MM.1S (cell line): ENCODE measurements around the gene ENPP3.

Experiments
- DNase-seq: peaks from one replicate; pipeline ENCODE4 v3.0.0-alpha.2; 2015
- H2AFZ ChIP-seq: fragments of 300-600 bp; sonication (generic); 2 replicates; pipeline ENCODE4 v1.6.0; 2016; ENCODE audit warnings: antibody characterized with exemption, low read length
- H3F3A ChIP-seq: fragments of 300-600 bp; sonication (generic); 2 replicates; pipeline ENCODE4 v1.6.1; 2016; ENCODE audit warnings: mild to moderate bottlenecking, antibody characterized with exemption, low read length, moderate library complexity, mixed read lengths; ENCODE audit not compliant: insufficient read depth
- H3K27ac ChIP-seq: fragments of 300-600 bp; sonication (generic); 2 replicates; pipeline ENCODE4 v1.5.1; 2016; ENCODE audit warnings: mild to moderate bottlenecking, low read length
- H3K27me3 ChIP-seq: fragments of 300-600 bp; sonication (generic); replicated peaks from 2 replicates; pipeline ENCODE4 v1.6.0; 2016; ENCODE audit warnings: low read length; ENCODE audit not compliant: insufficient read depth
- H3K36me3 ChIP-seq: fragments of 300-600 bp; sonication (generic); replicated peaks from 2 replicates; pipeline ENCODE4 v1.6.1; 2016; ENCODE audit warnings: mild to moderate bottlenecking, low read length, mixed read lengths; ENCODE audit not compliant: insufficient read depth
- H3K4me1 ChIP-seq: fragments of 300-600 bp; sonication (generic); 2 replicates; pipeline ENCODE4 v1.6.1; 2016; ENCODE audit warnings: low read length, mixed read lengths
- H3K4me2 ChIP-seq: fragments of 300-600 bp; sonication (generic); 2 replicates; pipeline ENCODE4 v1.6.0; 2016; ENCODE audit warnings: low read depth, low read length
- H3K4me3 ChIP-seq: fragments of 300-600 bp; sonication (generic); 2 replicates; pipeline ENCODE4 v1.5.1; 2016; ENCODE audit warnings: low read length, mixed read lengths
- H3K79me2 ChIP-seq: fragments of 300-600 bp; sonication (generic); 2 replicates; pipeline ENCODE4 v1.6.1; 2016; ENCODE audit warnings: mixed run types, low read length, mixed read lengths
- H3K9ac ChIP-seq: fragments of 300-600 bp; sonication (generic); 2 replicates; pipeline ENCODE4 v1.6.1; 2016; ENCODE audit warnings: low read length, mixed read lengths
- H3K9me2 ChIP-seq: fragments of 300-600 bp; sonication (generic); replicated peaks from 2 replicates; pipeline ENCODE4 v1.6.1; 2016; ENCODE audit warnings: mild to moderate bottlenecking, low read length, mixed read lengths; ENCODE audit not compliant: insufficient read depth
- H3K9me3 ChIP-seq: fragments of 300-600 bp; sonication (generic); replicated peaks from 2 replicates; pipeline ENCODE4 v1.6.1; 2016; ENCODE audit warnings: mild to moderate bottlenecking, low read length, mixed read lengths; ENCODE audit not compliant: insufficient read depth
- H4K20me1 ChIP-seq: fragments of 300-600 bp; sonication (generic); 2 replicates; pipeline ENCODE4 v1.6.1; 2016; ENCODE audit warnings: mild to moderate bottlenecking, low read length, moderate library complexity, mixed read lengths; ENCODE audit not compliant: insufficient read depth
- CTCF ChIP-seq: fragments of 300-600 bp; sonication (generic); IDR thresholded peaks from 2 replicates; pipeline ENCODE4 v1.5.1; 2016; ENCODE audit warnings: antibody characterized with exemption, low read length, mixed read lengths
- EZH2 ChIP-seq: fragments of 300-600 bp; sonication (generic); optimal IDR thresholded peaks from 2 replicates; pipeline ENCODE3; 2017; ENCODE audit warnings: low read depth, mild to moderate bottlenecking, antibody characterized with exemption, low read length, mixed read lengths
- EZH2phosphoT487 ChIP-seq: fragments of 300-600 bp; sonication (generic); IDR thresholded peaks from 2 replicates; pipeline ENCODE4 v1.6.1; 2018; ENCODE audit warnings: antibody characterized with exemption, low read length

Gene ENPP3

GRCh38 chr6:131791476-131791875, 154.4 kb downstream of the ENPP3 start:
- no peak for DNase-seq
- Histone ChIP-seq H3K27me3 (no peaks in the 10 kb centered on the region), H3K9ac (no peak overlapping the region), H2AFZ (no peak overlapping the region), H3K27ac (no peak overlapping the region), H4K20me1 (no peaks in the 10 kb centered on the region), H3K9me3 (no peaks in the 10 kb centered on the region), H3K4me1 (no peaks in the 10 kb centered on the region), H3F3A (no peaks in the 10 kb centered on the region), H3K9me2 (no peaks in the 10 kb centered on the region), H3K4me3 (no peak overlapping the region), H3K79me2 (no peaks in the 10 kb centered on the region), H3K36me3 (no peaks in the 10 kb centered on the region), H3K4me2 (no peak overlapping the region)
- TF ChIP-seq EZH2phosphoT487: no peak
- no peak for TF ChIP-seq EZH2
- no peak for TF ChIP-seq CTCF

- no peak for DNase-seq
- Histone ChIP-seq H3K9me3 (no peaks in the 10 kb centered on the region), H3K4me1 (no peaks in the 10 kb centered on the region), H3K27ac (no peak overlapping the region), H3K9me2 (no peaks in the 10 kb centered on the region), H3F3A (no peaks in the 10 kb centered on the region), H3K4me2 (no peak overlapping the region), H2AFZ (no peak overlapping the region), H3K4me3 (no peak overlapping the region), H3K9ac (no peak overlapping the region), H3K36me3 (no peaks in the 10 kb centered on the region), H3K79me2 (no peaks in the 10 kb centered on the region), H3K27me3 (no peaks in the 10 kb centered on the region), H4K20me1 (no peaks in the 10 kb centered on the region)
- TF ChIP-seq EZH2phosphoT487 (no peak), CTCF (no peak), EZH2 (no peak)
Measured at GRCh38 chr6:131792091-131792496, 155.0 kb downstream of the ENPP3 start.

- H3K79me2 ChIP-seq: no peaks in the 10 kb centered on the region
- no peak overlapping the region for H2AFZ ChIP-seq
- H3K4me2 ChIP-seq: no peak overlapping the region
- no peaks in the 10 kb centered on the region for H3K36me3 ChIP-seq
- no peaks in the 10 kb centered on the region for H3K27me3 ChIP-seq
- no peaks in the 10 kb centered on the region for H3K9me2 ChIP-seq
- no peak overlapping the region for H3K9ac ChIP-seq
- TF ChIP-seq EZH2phosphoT487 (no peak), EZH2 (no peak), CTCF (no peak)
- H3K27ac ChIP-seq: no peak overlapping the region
- H4K20me1 ChIP-seq: no peaks in the 10 kb centered on the region
- no peaks in the 10 kb centered on the region for H3F3A ChIP-seq
- H3K4me3 ChIP-seq: no peak overlapping the region
- H3K9me3 ChIP-seq: no peaks in the 10 kb centered on the region
- no peak for DNase-seq
- no peaks in the 10 kb centered on the region for H3K4me1 ChIP-seq
Measured at GRCh38 chr6:131795366-131795765, 158.3 kb downstream of the ENPP3 start.
